GM18867 (cell line): ENCODE results near the gene FAM3A.

Source experiments
- ATAC-seq: cut with Tn5 transposase; IDR thresholded peaks from one replicate; pipeline ENCODE4 v1.9.1; 2021; ENCODE audit warnings: mild to moderate bottlenecking, moderate library complexity; ENCODE audit not compliant: unreplicated experiment

FAM3A gene

DNA sequence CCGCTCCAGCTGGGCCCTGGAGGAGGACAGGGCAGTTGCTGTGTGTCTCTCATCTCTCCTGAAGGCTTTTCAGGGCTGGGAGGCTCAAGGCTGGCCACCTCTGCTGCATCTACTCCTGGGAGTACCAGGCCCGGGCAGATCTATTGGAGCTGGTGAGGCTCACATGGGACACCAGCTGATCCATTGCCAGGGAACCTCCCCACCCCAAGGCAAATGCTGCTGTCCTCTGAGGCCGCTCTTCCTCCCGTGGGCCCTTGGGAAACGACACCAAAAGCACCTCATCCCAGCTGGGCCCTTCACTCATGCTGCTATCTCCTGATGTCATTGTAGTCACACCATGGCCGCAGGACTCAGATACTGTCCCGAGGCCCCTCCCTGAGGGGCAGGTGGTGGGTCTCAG, 33.2 kb downstream of the FAM3A start:
- ATAC-seq: no peak

- ATAC-seq: no peak
These were observed 34.0 kb downstream of the FAM3A start for GRCh38 chrX:154481911-154482601.

GRCh38 chrX:154481195-154481594, 34.8 kb downstream of the FAM3A start:
- ATAC-seq: no peak

DNA sequence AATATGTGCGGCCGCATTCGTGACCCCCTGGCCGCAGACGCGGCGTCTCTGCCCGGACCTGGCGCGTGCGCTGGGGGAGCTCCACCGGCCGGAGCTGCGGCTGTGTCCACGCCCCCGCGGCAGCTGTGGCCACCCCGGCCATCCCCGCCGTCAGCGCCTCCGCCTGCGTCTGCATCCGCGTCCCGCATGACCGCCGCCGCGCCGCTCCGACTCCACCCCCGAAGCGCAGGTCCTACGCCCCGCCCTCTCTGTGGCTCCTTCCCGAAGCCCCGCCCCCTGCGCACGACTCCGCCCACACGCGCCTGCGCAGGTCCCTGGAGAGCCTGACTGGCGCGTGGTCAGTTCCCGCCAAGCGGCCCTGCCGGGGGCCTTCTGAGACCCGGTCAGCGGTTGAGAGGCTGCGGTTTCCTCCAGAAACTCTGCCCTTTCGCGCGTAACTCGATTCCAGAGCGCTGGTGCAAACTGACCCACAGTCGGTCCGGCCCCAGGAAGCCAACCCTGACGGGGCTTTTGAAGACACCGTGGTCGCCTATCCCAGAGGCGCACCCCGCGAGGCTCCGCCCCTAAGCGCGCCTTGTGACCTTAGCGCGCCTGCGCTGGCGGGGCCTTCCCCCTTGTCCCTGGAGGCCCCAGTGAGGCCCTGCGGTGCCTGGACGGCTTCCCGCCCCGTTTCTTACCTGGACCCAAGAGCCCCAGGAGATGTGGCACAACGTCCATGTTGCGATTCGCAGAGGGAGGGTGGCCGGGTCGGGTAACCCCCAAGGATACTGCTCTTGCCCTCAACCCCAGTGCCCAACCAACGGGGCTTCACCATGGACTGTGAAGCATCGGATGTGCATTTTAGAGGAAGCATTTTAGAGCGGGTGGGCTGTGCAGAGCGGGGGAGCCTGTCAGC, 37.1 kb downstream of the FAM3A start, which contains the start of gene LAGE3:
TSS of gene LAGE3 (minus strand) at position 554 of the 895 bp plus-strand sequence. CDS start at position 188, 366 bp downstream.
- ATAC-seq: peak; percentile 82

- ATAC-seq: no peak
These were observed 38.0 kb downstream of the FAM3A start for GRCh38 chrX:154477891-154478477.

GRCh38 chrX:154476821-154477220, 39.2 kb downstream of the FAM3A start:
- no peak for ATAC-seq

DNA sequence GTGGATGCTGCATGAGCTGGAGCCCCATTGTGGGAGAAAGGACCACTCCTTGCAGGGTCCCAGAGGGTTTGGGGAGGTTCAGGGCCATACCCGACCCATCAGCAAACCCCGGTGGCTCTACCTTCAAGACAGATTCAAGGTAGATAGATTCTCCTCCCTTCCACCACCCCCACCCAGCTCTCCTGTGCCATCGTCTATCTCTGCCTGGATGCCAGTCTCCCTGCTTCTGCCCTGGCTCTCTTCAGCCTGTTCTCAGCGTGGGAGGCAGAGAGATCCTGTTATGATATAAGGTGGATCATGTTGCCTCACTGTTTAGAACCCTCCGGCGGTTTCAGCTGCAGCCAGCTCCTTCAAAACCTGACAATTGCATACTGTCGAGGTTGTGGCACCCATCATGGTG, 42.3 kb downstream of the FAM3A start:
- no peak for ATAC-seq

- no peak for ATAC-seq
These were observed 43.1 kb downstream of the FAM3A start for GRCh38 chrX:154472685-154473632.

DNA sequence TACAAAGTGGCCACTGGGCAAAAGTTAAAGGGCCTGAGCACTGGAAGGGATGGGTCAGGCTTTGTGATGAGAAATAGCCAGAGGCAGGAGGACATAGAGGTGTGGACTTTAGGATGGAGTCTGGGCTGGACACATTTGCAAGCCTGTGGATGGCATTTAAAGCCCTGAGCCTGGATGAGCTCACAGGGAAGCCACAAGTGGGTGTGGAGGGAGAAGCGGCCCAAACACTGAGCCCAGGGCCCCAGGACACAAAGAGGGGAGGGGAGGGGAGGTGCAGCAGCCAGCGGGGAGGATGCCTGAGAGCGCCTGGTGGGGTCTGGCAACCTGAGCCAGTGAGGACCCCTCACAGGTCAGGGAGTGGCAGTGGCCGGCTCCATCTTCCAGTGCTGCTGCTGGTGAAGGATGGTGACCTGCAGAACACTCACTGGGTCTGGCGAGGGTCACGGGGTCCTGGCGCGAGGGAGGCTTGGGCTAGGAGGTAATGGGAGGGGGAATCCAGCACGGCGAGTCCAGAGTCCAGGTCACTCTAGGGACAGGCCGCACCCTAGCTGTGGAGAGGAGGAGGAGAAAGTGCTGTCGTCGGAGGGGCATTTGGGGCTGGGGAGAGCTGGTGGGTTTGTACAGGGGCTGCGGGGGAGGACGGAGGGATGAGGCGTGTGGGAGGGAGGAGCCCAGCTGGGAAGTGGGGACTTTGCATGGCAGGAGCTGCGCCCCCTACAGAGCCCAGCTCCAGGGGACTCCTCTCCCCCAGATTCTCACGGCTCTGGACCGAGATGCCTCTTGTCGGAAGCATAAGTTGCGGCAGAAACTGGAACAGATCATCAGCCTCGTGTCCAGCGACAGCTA, 44.0 kb downstream of the FAM3A start:
- ATAC-seq: no peak

- no peak for ATAC-seq
These were observed 45.0 kb downstream of the FAM3A start for GRCh38 chrX:154470914-154471568.

- ATAC-seq: no peak
These were observed 45.6 kb downstream of the FAM3A start for GRCh38 chrX:154470434-154470833.

GRCh38 chrX:154469880-154470279, 46.2 kb downstream of the FAM3A start:
- no peak for ATAC-seq

GRCh38 chrX:154469114-154469513, 46.9 kb downstream of the FAM3A start:
- no peak for ATAC-seq

GRCh38 chrX:154468217-154468616, 47.8 kb downstream of the FAM3A start:
- no peak for ATAC-seq

- ATAC-seq: no peak
These were observed 48.5 kb downstream of the FAM3A start for GRCh38 chrX:154467556-154467955.

GRCh38 chrX:154466907-154467306, 49.1 kb downstream of the FAM3A start:
- no peak for ATAC-seq

DNA sequence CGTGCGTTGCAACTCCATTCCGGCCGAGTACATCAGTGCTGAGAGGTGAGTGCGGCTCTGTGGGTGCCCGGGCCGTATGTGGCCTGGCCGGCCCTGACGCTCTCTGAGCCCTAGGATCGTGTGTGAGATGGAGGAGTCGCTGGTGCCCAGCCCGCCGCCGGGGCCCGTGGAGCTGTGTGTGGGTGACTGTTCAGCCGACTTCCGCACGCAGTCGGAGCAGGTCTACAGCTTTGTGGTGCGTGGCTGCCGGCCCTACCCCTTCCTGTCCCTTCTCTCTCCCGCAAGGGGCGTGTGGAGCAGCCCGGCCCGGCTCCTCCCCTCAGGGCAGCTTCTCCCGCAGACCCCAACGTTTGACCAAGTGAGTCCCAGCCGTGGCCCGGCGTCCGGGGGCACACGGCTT, 50.0 kb downstream of the FAM3A start:
- no peak for ATAC-seq

DNA sequence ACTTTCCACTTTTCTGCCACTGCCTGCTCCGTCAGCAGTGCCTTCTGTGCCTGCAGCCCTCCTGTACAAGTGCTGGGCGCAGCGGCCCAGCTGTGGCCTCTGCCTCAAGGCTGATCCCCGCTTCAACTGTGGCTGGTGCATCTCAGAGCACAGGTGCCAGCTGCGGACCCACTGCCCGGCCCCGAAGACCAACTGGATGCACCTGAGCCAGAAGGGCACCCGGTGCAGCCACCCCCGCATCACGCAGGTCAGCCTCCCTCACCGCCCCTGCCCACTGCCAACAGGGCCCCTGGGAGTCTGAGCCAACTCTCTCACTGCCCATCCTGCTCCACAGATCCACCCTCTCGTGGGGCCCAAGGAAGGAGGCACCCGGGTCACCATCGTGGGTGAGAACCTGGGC, 50.4 kb downstream of the FAM3A start:
- ATAC-seq: no peak

- no peak for ATAC-seq
These were observed 51.1 kb downstream of the FAM3A start for GRCh38 chrX:154464806-154465365.
